ENCODE results near the gene ALG9. TPM values are rescaled to one million over a fixed set of nuclear protein-coding genes. Genes with fewer than 3 reads are reported as not detected.
"Not testable (repeated sequence)": the region's sequence is repeated elsewhere in the genome, so short reads cannot be mapped to it uniquely, and the experiment has no call there.

The ALG9 gene
- polyA plus RNA-seq, 1 experiment: 40.0 TPM

GRCh38 chr11:111776398-111777093 lies 94.8 kb downstream of the ALG9 start:
- CTCF ChIA-PET: interaction anchor here (0.6 to 5.6 kb wide), 40 partner anchors 8 to 486 kb away, joined by 3 to 65 read pairs (median 5); partner anchors contain the start of genes PPP2R1B and SIK2

GRCh38 chr11:111774955-111775710 lies 96.2 kb downstream of the ALG9 start:
- no peak overlapping the region for H3K4me3 ChIP-seq (ENCODE audit: low read depth, low read length)
- no peak overlapping the region for H3K27ac ChIP-seq (ENCODE audit: low read depth, low read length)
- ChIA-PET POLR2A (no interaction called here), CTCF (interaction anchor here (0.6 to 5.6 kb wide), 10 partner anchors 11 to 298 kb away, joined by 3 to 65 read pairs (median 16); partner anchors contain the start of genes PPP2R1B and SIK2)
- H3K9me3 ChIP-seq (ENCODE audit: control insufficient read depth, insufficient read depth, low read length): no peaks in the 10 kb centered on the region
- TF ChIP-seq CTCF (IDR thresholded peaks at IDR 0.05; ENCODE audit: low read depth, low read length): no peak
- H3K27me3 ChIP-seq (ENCODE audit: control insufficient read depth, insufficient read depth, low read length): no peaks in the 10 kb centered on the region
- no peak for DNase-seq (ENCODE audit: low read depth, low spot score)

More at GRCh38 chr11:111776398-111777093, 94.8 kb downstream of the ALG9 start:
- no peak for DNase-seq (ENCODE audit: low read depth, low spot score)
- Histone ChIP-seq H3K27ac (ENCODE audit: low read depth, low read length) (no peak overlapping the region), H3K9me3 (ENCODE audit: control insufficient read depth, insufficient read depth, low read length) (no peaks in the 10 kb centered on the region), H3K27me3 (ENCODE audit: control insufficient read depth, insufficient read depth, low read length) (no peaks in the 10 kb centered on the region), H3K4me3 (ENCODE audit: low read depth, low read length) (no peak overlapping the region)
- POLR2A ChIA-PET: no interaction called here
- no peak for TF ChIP-seq CTCF (IDR thresholded peaks at IDR 0.05; ENCODE audit: low read depth, low read length)

GRCh38 chr11:111772535-111772934 lies 98.8 kb downstream of the ALG9 start:
- no peaks in the 10 kb centered on the region for H3K27me3 ChIP-seq (ENCODE audit: control insufficient read depth, insufficient read depth, low read length)
- no peak for DNase-seq (ENCODE audit: low read depth, low spot score)
- no peak overlapping the region for H3K27ac ChIP-seq (ENCODE audit: low read depth, low read length)
- no peaks in the 10 kb centered on the region for H3K9me3 ChIP-seq (ENCODE audit: control insufficient read depth, insufficient read depth, low read length)
- H3K4me3 ChIP-seq (ENCODE audit: low read depth, low read length): no peak overlapping the region
- ChIA-PET CTCF (interaction anchor here (1.0 to 2.1 kb wide), 4 partner anchors 9 to 171 kb away, joined by 3 to 10 read pairs (median 3); no protein-coding TSS in a partner anchor), POLR2A (no interaction called here)
- no peak for TF ChIP-seq CTCF (IDR thresholded peaks at IDR 0.05; ENCODE audit: low read depth, low read length)

GRCh38 chr11:111771205-111771604 lies 100.2 kb downstream of the ALG9 start:
- CTCF ChIA-PET: interaction anchor here (0.8 to 1.2 kb wide), 2 partner anchors 71 to 166 kb away, joined by 3 read pairs; no protein-coding TSS in a partner anchor
- POLR2A ChIA-PET; H3K9me3 ChIP-seq (ENCODE audit: control insufficient read depth, insufficient read depth, low read length); H3K4me3 ChIP-seq (ENCODE audit: low read depth, low read length); H3K27me3 ChIP-seq (ENCODE audit: control insufficient read depth, insufficient read depth, low read length); DNase-seq (ENCODE audit: low read depth, low spot score): not testable (repeated sequence)
- peak overlapping the region; percentile 21 for H3K27ac ChIP-seq (ENCODE audit: low read depth, low read length)

GRCh38 chr11:111770581-111771134 lies 100.7 kb downstream of the ALG9 start:
- no peak overlapping the region for H3K4me3 ChIP-seq (ENCODE audit: low read depth, low read length)
- ChIA-PET CTCF (interaction anchor here (1.7 kb wide), 1 partner anchor 166 kb away, joined by 6 read pairs; no protein-coding TSS in a partner anchor), POLR2A (no interaction called here)
- no peaks in the 10 kb centered on the region; the same call in 1 of the 2 replicates for H3K9me3 ChIP-seq (ENCODE audit: control insufficient read depth, insufficient read depth, low read length)
- TF ChIP-seq CTCF (IDR thresholded peaks at IDR 0.05; ENCODE audit: low read depth, low read length): no peak
- no peak overlapping the region for H3K27ac ChIP-seq (ENCODE audit: low read depth, low read length)
- no peak for DNase-seq (ENCODE audit: low read depth, low spot score)
- no peaks in the 10 kb centered on the region for H3K27me3 ChIP-seq (ENCODE audit: control insufficient read depth, insufficient read depth, low read length)

Measured in AG04450 (cell line).